HCT116 (cell line): ENCODE results near the gene ZBTB24. TPM values are rescaled to one million over a fixed set of nuclear protein-coding genes. Genes with fewer than 3 reads are reported as not detected.

Experiments used
- ATAC-seq: fragments of 200-7000 bp; cut with Tn5 transposase; 2 replicates; pipeline ENCODE4 v1.9.1; 2020; ENCODE audit warnings: mild to moderate bottlenecking, moderate library complexity
- BruUV-seq: library from RNA; stranded (reverse); fragments of 400-500 nt; replicated peaks from 2 replicates; lab custom pipeline; 2021; lab: Mats Ljungman, UMichigan
- CTCF ChIA-PET: fragments of 300-600 bp; sonication (Branson Sonifier 250); formaldehyde crosslinking; loops from one replicate; lab custom pipeline; 2021; ENCODE audit warnings: antibody characterized with exemption; lab: Charles Lee
- POLR2A ChIA-PET: fragments of 300-600, 350-600 bp; sonication (Branson Sonifier 250); formaldehyde crosslinking; loops from one replicate; lab custom pipeline; 2021; ENCODE audit warnings: antibody characterized with exemption; lab: Charles Lee
- RAD21 ChIA-PET, 2 experiments: fragments of 300-600 bp; sonication (Branson Sonifier 250); formaldehyde crosslinking; loops; one replicate each; lab custom pipeline; 2023; ENCODE audit warnings: low total read pairs in 2 of 2; ENCODE audit not compliant: uncharacterized antibody in 2 of 2, unreplicated experiment in 2 of 2, low non-redundant PET in 1 of 2; lab: Charles Lee
- DNase-seq: peaks from one replicate; pipeline ENCODE4 v3.0.0-alpha.2; 2010; ENCODE audit warnings: low read depth, low spot score
- H2AFZ ChIP-seq: fragments of 200-600 bp; shearing (Covaris generic), sonication (generic); 2 replicates; pipeline ENCODE4 v1.6.1; 2017; ENCODE audit warnings: low read depth, mixed run types, mixed read lengths, antibody characterized with exemption, low read length; ENCODE audit not compliant: poor library complexity, severe bottlenecking
- H3K27ac ChIP-seq: 2 replicates; pipeline ENCODE4 v1.5.1; 2012; ENCODE audit warnings: low read depth, low read length
- H3K27me3 ChIP-seq: fragments of 200-600 bp; sonication (generic); 2 replicates; pipeline ENCODE4 v1.6.1; 2016; ENCODE audit warnings: mixed run types, low read length, mixed read lengths; ENCODE audit not compliant: insufficient read depth
- H3K36me3 ChIP-seq, 2 experiments: fragments of 200-500 bp in 1 of 2; fragments of 200-600 bp in 1 of 2; sonication (Bioruptor generic) in 1 of 2; sonication (generic) in 1 of 2; 2 replicates each; pipeline versions ENCODE4 v1.5.1 to v1.6.1; 2014 to 2016; ENCODE audit warnings: low read length in 2 of 2, inconsistent platforms in 1 of 2, mixed read lengths in 1 of 2, mixed run types in 1 of 2; ENCODE audit not compliant: insufficient read depth in 2 of 2, control insufficient read depth in 1 of 2
- H3K4me1 ChIP-seq, 2 experiments: fragments of 200-600 bp in 1 of 2; sonication (generic) in 1 of 2; 2 replicates each; pipeline versions ENCODE4 v1.5.1 to v1.6.1; 2012 to 2017; ENCODE audit warnings: low read length in 2 of 2, inconsistent platforms in 1 of 2, mild to moderate bottlenecking in 1 of 2, mixed read lengths in 1 of 2, mixed run types in 1 of 2, moderate library complexity in 1 of 2; ENCODE audit not compliant: insufficient read depth in 2 of 2, control insufficient read depth in 1 of 2
- H3K4me2 ChIP-seq: fragments of 200-600 bp; sonication (generic); 2 replicates; pipeline ENCODE4 v1.6.1; 2017; ENCODE audit warnings: mixed run types, low read length, mixed read lengths
- H3K4me3 ChIP-seq, 2 experiments: fragments of 200-600 bp in 1 of 2; sonication (generic) in 1 of 2; replicated peaks in 1 of 2; 2 replicates each; pipeline ENCODE4 v1.5.1; 2011 to 2016; ENCODE audit warnings: low read length in 2 of 2, control low read depth in 1 of 2, low read depth in 1 of 2, mild to moderate bottlenecking in 1 of 2, mixed read lengths in 1 of 2, mixed run types in 1 of 2
- H3K79me2 ChIP-seq: fragments of 200-600 bp; sonication (generic); 2 replicates; pipeline ENCODE4 v1.6.1; 2017; ENCODE audit warnings: mild to moderate bottlenecking, mixed run types, low read length, moderate library complexity, mixed read lengths; ENCODE audit not compliant: insufficient read depth
- H3K9ac ChIP-seq: fragments of 200-600 bp; sonication (generic); 2 replicates; pipeline ENCODE4 v1.6.1; 2016; ENCODE audit warnings: low read length, mixed read lengths
- H3K9me2 ChIP-seq: fragments of 200-600 bp; sonication (generic), shearing (Covaris generic); 2 replicates; pipeline ENCODE4 v1.6.1; 2017; ENCODE audit warnings: mixed run types, mild to moderate bottlenecking, moderate library complexity; ENCODE audit not compliant: insufficient read depth
- H3K9me3 ChIP-seq, 2 experiments: fragments of 200-500 bp in 1 of 2; fragments of 200-600 bp in 1 of 2; sonication (Bioruptor generic) in 1 of 2; sonication (generic) in 1 of 2; 2 replicates each; pipeline ENCODE4 v1.6.1; 2014 to 2017; ENCODE audit warnings: low read length in 2 of 2, mixed read lengths in 2 of 2, inconsistent platforms in 1 of 2, low read depth in 1 of 2, mild to moderate bottlenecking in 1 of 2, mixed run types in 1 of 2, moderate library complexity in 1 of 2; ENCODE audit not compliant: control insufficient read depth in 1 of 2, insufficient read depth in 1 of 2
- H4K20me1 ChIP-seq: fragments of 200-600 bp; sonication (generic), shearing (Covaris generic); 2 replicates; pipeline ENCODE4 v1.6.1; 2017; ENCODE audit warnings: mixed run types, mild to moderate bottlenecking, moderate library complexity; ENCODE audit not compliant: insufficient read depth
- ELF1 ChIP-seq: IDR thresholded peaks from 2 replicates; pipeline ENCODE4 v1.6.1; 2012; ENCODE audit warnings: low read depth, borderline replicate concordance
- JUND ChIP-seq: IDR thresholded peaks from 2 replicates; pipeline ENCODE4 v1.6.1; 2012
- POLR2A ChIP-seq: IDR thresholded peaks from 2 replicates; pipeline ENCODE4 v1.7.0; 2011; ENCODE audit warnings: borderline replicate concordance; ENCODE audit not compliant: insufficient read depth, insufficient read length; ENCODE audit errors: extremely low read depth
- RAD21 ChIP-seq: IDR thresholded peaks from 2 replicates; pipeline ENCODE4 v1.6.1; 2012; ENCODE audit warnings: low read depth, mild to moderate bottlenecking
- REST ChIP-seq: IDR thresholded peaks from 2 replicates; pipeline ENCODE4 v1.6.1; 2012; ENCODE audit warnings: low read depth
- YY1 ChIP-seq: IDR thresholded peaks from 2 replicates; pipeline ENCODE4 v1.6.1; 2011; ENCODE audit warnings: low read length, low read depth, moderate library complexity, mild to moderate bottlenecking; ENCODE audit not compliant: insufficient replicate concordance; ENCODE audit errors: extremely low read depth
- intact Hi-C: fragments of 100-400 bp; cut with micrococcal nuclease; formaldehyde crosslinking; loops from 2 replicates; pipeline ENCODE4 v1.10.0; 2022
- total RNA-seq: library from RNA; stranded (reverse); gene quantifications from one replicate; pipeline ENCODE4 v1.2.1, GENCODE V29; 2021; ENCODE audit not compliant: unreplicated experiment
- TF ChIP-seq, protein P1 (sequence below), 3 experiments: fragments of 200-600 bp in 1 of 3; sonication (generic) in 1 of 3; IDR thresholded peaks in 2 of 3; conservative IDR thresholded peaks in 1 of 3; 2 replicates each; pipeline ENCODE4 v1.5.1; 2012 to 2017; ENCODE audit warnings: low read depth in 2 of 3, low read length in 2 of 3, antibody characterized with exemption in 1 of 3, borderline replicate concordance in 1 of 3, control low read depth in 1 of 3, mild to moderate bottlenecking in 1 of 3, mixed read lengths in 1 of 3, mixed run types in 1 of 3, moderate library complexity in 1 of 3; ENCODE audit not compliant: insufficient read depth in 1 of 3

Gene ZBTB24
- total RNA-seq, 1 experiment from 2014 or later, result 11.3 TPM

GRCh38 chr6:109451376-109451775, 31.6 kb downstream of the ZBTB24 start:
- H3K4me2 ChIP-seq, result no peak overlapping the region
- RAD21 ChIA-PET, result no interaction called here
- POLR2A ChIA-PET, result no interaction called here
- H3K9me3 ChIP-seq, result no peaks in the 10 kb centered on the region
- H3K27ac ChIP-seq, result no peak overlapping the region
- H3K27me3 ChIP-seq, result no peaks in the 10 kb centered on the region
- H3K9ac ChIP-seq, result no peak overlapping the region
- no peaks in the 10 kb centered on the region for H4K20me1 ChIP-seq
- peaks cover 4 to 18% of the 10 kb centered on the region in 2 experiments; a peak in 3 of 4 replicates for H3K4me1 ChIP-seq
- CTCF ChIA-PET, result no interaction called here
- H3K36me3 ChIP-seq, result peaks cover 0 to 5% of the 10 kb centered on the region in 2 experiments; a peak in 1 of 4 replicates
- no peak for ATAC-seq
- H2AFZ ChIP-seq, result no peak overlapping the region
- H3K4me3 ChIP-seq, result no peak overlapping the region
- H3K79me2 ChIP-seq, result no peaks in the 10 kb centered on the region
- no peak for TF ChIP-seq JUND
- TF ChIP-seq, protein P1, sequence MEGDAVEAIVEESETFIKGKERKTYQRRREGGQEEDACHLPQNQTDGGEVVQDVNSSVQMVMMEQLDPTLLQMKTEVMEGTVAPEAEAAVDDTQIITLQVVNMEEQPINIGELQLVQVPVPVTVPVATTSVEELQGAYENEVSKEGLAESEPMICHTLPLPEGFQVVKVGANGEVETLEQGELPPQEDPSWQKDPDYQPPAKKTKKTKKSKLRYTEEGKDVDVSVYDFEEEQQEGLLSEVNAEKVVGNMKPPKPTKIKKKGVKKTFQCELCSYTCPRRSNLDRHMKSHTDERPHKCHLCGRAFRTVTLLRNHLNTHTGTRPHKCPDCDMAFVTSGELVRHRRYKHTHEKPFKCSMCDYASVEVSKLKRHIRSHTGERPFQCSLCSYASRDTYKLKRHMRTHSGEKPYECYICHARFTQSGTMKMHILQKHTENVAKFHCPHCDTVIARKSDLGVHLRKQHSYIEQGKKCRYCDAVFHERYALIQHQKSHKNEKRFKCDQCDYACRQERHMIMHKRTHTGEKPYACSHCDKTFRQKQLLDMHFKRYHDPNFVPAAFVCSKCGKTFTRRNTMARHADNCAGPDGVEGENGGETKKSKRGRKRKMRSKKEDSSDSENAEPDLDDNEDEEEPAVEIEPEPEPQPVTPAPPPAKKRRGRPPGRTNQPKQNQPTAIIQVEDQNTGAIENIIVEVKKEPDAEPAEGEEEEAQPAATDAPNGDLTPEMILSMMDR (IDR thresholded peaks at IDR 0.05 in 2 of 3, conservative IDR thresholded peaks at IDR 0.05 in 1 of 3; ENCODE audit: borderline replicate concordance in 1 of 3, insufficient read depth in 1 of 3, low read depth in 2 of 3, low read length in 2 of 3), result no peak
- TF ChIP-seq YY1, result no peak
- TF ChIP-seq ELF1, result no peak
- no peak for TF ChIP-seq REST
- no peak for TF ChIP-seq RAD21
- no peak for TF ChIP-seq POLR2A
- TF ChIP-seq, all 23 proteins: peak for 0
- no peaks in the 10 kb centered on the region for H3K9me2 ChIP-seq
- intact Hi-C loops, result no loop called here
- no TSS peak for BruUV-seq
- no peak for DNase-seq
